ENCODE data around the gene PYCARD. TPM values are rescaled to one million over a fixed set of nuclear protein-coding genes. Genes with fewer than 3 reads are reported as not detected.

PYCARD gene
- total and polyA plus RNA-seq, 2 experiments from 2014 or later = 53.1 to 54.0 TPM

DNA sequence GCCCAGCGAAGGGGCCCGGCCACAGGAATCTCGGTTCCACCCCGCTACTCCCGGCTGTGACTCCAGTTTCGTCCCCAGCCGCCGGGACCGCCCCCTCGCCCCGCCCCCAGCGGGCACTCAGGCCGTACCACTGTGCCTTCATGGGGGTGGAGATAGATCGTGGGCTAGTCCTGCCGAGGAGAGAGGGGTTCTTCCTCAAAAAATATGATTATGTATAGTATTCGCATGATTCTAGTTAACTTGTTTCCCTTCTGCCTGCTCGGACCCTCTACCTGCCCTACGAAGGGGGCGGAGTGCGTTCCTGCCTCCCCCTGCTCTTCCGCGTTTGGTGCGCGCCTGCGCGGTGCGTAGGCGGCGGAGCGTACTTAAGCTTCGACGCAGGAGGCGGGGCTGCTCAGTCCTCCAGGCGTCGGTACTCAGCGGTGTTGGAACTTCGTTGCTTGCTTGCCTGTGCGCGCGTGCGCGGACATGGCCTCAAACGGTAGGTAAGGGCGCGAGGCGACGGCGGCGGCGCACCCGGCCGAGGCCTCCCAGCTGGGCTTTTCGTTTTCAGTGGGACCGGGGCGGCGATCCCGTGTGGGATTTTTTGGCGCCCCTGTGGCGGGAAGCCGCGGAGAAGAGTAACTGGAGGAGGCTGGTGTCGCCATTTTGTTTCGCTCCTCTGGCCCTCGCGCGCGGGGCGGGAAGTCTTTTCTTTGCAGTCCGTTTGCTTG is 22.7 kb downstream of the PYCARD start, which contains the start of gene FUS:
Gene FUS (plus strand): TSS at position 393 of the 713 bp plus-strand sequence. CDS start 76 bp downstream, at position 469.
- peaks cover 42% of the 10 kb centered on the region for H4K20me1 ChIP-seq (replicated peaks; ENCODE audit: insufficient read depth)
- DNase-seq (ENCODE audit: low spot score) (peak; percentile 90), ATAC-seq (peak; percentile 73)
- Mint-ChIP-seq H3K27me3 (ENCODE audit: insufficient read depth, low read depth, poor library complexity) (peaks cover 23% of the 10 kb centered on the region), H3K9me3 (peaks cover 7% of the 10 kb centered on the region), H3K4me1 (peaks cover 31% of the 10 kb centered on the region), H3K36me3 (ENCODE audit: low read depth) (peaks cover 46% of the 10 kb centered on the region), H3K27ac (peak within 1 kb of the TSS; percentile 100), H3K4me3 (peak within 1 kb of the TSS; percentile 96)
- peaks cover 27% of the 10 kb centered on the region for H3K4me1 ChIP-seq (ENCODE audit: insufficient read depth)
- H3K4me2 ChIP-seq = peak within 1 kb of the TSS; percentile 100
- peaks cover 32% of the 10 kb centered on the region for H3K36me3 ChIP-seq (ENCODE audit: insufficient read depth)
- peak; percentile 100 for TF ChIP-seq POLR2AphosphoS5 (IDR thresholded peaks at IDR 0.05; ENCODE audit: low read depth)
- TF ChIP-seq ZNF331 (CRISPR knock-in tag; IDR thresholded peaks at IDR 0.05; ENCODE audit: low read depth) = no peak
- TF ChIP-seq ETS1 (IDR thresholded peaks at IDR 0.05) = peak; percentile 41; the same call in 1 of the 2 replicates
- peak; percentile 63; the same call in 1 of the 2 replicates for TF ChIP-seq CREB1 (CRISPR knock-in tag; IDR thresholded peaks at IDR 0.05; ENCODE audit: low read depth)
- no peak for TF ChIP-seq STAT1 (IDR thresholded peaks at IDR 0.05; ENCODE audit: unreplicated experiment)
- no peak for TF ChIP-seq ZNF114 (CRISPR knock-in tag; IDR thresholded peaks at IDR 0.05)
- TF ChIP-seq JUNB (IDR thresholded peaks at IDR 0.05; ENCODE audit: unreplicated experiment) = no peak
- no peak for TF ChIP-seq EZH2 (IDR thresholded peaks at IDR 0.05; ENCODE audit: low read depth, unreplicated experiment)
- peaks cover 50% of the 10 kb centered on the region for H3K79me2 ChIP-seq (replicated peaks; ENCODE audit: insufficient read depth)
- no peaks in the 10 kb centered on the region for H3K27me3 ChIP-seq (ENCODE audit: insufficient read depth)
- peak within 1 kb of the TSS; percentile 90; the same call in 1 of the 2 replicates for H2AFZ ChIP-seq
- peak within 1 kb of the TSS; percentile 100 for H3K4me3 ChIP-seq
- no peaks in the 10 kb centered on the region for H3K9me2 ChIP-seq (ENCODE audit: insufficient read depth)
- peak within 1 kb of the TSS; percentile 99 for H3K27ac ChIP-seq (ENCODE audit: low read depth)
- H3F3A ChIP-seq (replicated peaks; ENCODE audit: low read depth) = peaks cover 19% of the 10 kb centered on the region

DNA sequence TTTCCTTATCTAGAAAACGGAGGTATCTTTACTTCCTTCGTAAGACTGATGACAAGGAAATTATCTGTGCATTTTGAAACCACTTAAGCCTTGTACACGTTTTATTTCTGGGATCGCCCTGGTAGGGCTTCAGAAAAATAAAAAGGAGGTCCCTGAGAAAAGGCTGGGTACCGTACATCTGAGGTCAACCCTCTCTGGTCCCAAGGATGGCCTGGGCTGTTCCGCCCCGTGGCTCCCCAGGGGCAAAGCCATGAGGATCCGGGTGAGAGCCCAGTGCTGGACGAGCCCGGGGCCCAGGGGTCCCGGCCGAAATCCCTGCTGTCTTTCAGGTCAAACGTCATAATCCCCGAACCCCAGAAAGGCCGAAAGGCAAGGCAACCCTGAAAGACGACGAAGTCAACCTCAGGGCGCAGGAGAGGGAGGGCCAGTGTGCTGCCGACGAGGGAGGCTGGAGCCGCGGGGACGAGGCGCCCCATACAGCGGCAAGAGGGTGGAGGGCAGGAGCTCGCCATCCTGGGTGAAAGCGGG is 23.3 kb downstream of the PYCARD start:
- H3K27me3 ChIP-seq (ENCODE audit: insufficient read depth) = no peaks in the 10 kb centered on the region
- peak overlapping the region; percentile 90; the same call in 1 of the 2 replicates for H2AFZ ChIP-seq
- TF ChIP-seq STAT1 (IDR thresholded peaks at IDR 0.05; ENCODE audit: unreplicated experiment) = no peak
- H3K4me3 Mint-ChIP-seq = peak overlapping the region; percentile 96
- peak; percentile 17 for ATAC-seq
- peaks cover 20% of the 10 kb centered on the region for H3K27me3 Mint-ChIP-seq (ENCODE audit: insufficient read depth, low read depth, poor library complexity)
- H3K4me3 ChIP-seq = peak overlapping the region; percentile 100
- H3F3A ChIP-seq (replicated peaks; ENCODE audit: low read depth) = peaks cover 19% of the 10 kb centered on the region
- no peak for DNase-seq (ENCODE audit: low spot score)
- peaks cover 7% of the 10 kb centered on the region for H3K9me3 Mint-ChIP-seq
- H3K4me2 ChIP-seq = peak overlapping the region; percentile 100
- peak overlapping the region; percentile 99 for H3K27ac ChIP-seq (ENCODE audit: low read depth)
- peaks cover 36% of the 10 kb centered on the region for H4K20me1 ChIP-seq (replicated peaks; ENCODE audit: insufficient read depth)
- peak overlapping the region; percentile 96 for H3K27ac Mint-ChIP-seq
- H3K79me2 ChIP-seq (replicated peaks; ENCODE audit: insufficient read depth) = peaks cover 44% of the 10 kb centered on the region
- peaks cover 26% of the 10 kb centered on the region for H3K36me3 ChIP-seq (ENCODE audit: insufficient read depth)
- H3K4me1 Mint-ChIP-seq = peaks cover 27% of the 10 kb centered on the region
- peaks cover 39% of the 10 kb centered on the region for H3K36me3 Mint-ChIP-seq (ENCODE audit: low read depth)
- peaks cover 27% of the 10 kb centered on the region for H3K4me1 ChIP-seq (ENCODE audit: insufficient read depth)
- no peaks in the 10 kb centered on the region for H3K9me2 ChIP-seq (ENCODE audit: insufficient read depth)

Measured in GM23338 (cell line).